NOMO-1 (cell line): Measurements from ENCODE around the gene ZBTB7B.

ENCODE experiments used
- DNase-seq, 2 experiments: peaks; one replicate each; lab custom pipeline; 2025; ENCODE audit not compliant: unreplicated experiment in 2 of 2; lab: John Stamatoyannopoulos, UW

The ZBTB7B gene

GRCh38 chr1:155034318-155035208, 32.0 kb downstream of the ZBTB7B start:
- DNase-seq, result no peak

GRCh38 chr1:155035936-155036335, 33.3 kb downstream of the ZBTB7B start:
- no peak for DNase-seq

- DNase-seq, result no peak
These were observed 34.4 kb downstream of the ZBTB7B start for GRCh38 chr1:155037043-155037442.

- no peak for DNase-seq
These were observed 35.3 kb downstream of the ZBTB7B start for GRCh38 chr1:155037851-155038441.

- DNase-seq, result no peak
These were observed 36.2 kb downstream of the ZBTB7B start for GRCh38 chr1:155038602-155039307.

GRCh38 chr1:155039308-155039669, 36.7 kb downstream of the ZBTB7B start:
- no peak for DNase-seq

- no peak for DNase-seq
These were observed 37.9 kb downstream of the ZBTB7B start for GRCh38 chr1:155040358-155041093.

- no peak for DNase-seq
These were observed 40.2 kb downstream of the ZBTB7B start for GRCh38 chr1:155042789-155043188.

GRCh38 chr1:155043301-155043702, 40.7 kb downstream of the ZBTB7B start:
- no peak for DNase-seq

GRCh38 chr1:155043793-155044192, 41.2 kb downstream of the ZBTB7B start:
- no peak for DNase-seq

- no peak for DNase-seq
These were observed 41.8 kb downstream of the ZBTB7B start for GRCh38 chr1:155044365-155044764.

- peak; percentile 72 to 75 for DNase-seq
These were observed 42.4 kb downstream of the ZBTB7B start for GRCh38 chr1:155044812-155045657.

- no peak for DNase-seq
These were observed 46.1 kb downstream of the ZBTB7B start for GRCh38 chr1:155048449-155049334.

- no peak for DNase-seq
These were observed 47.3 kb downstream of the ZBTB7B start for GRCh38 chr1:155049651-155050559.

- DNase-seq, result peak; percentile 69 to 93
These were observed 48.1 kb downstream of the ZBTB7B start, which contains the start of gene ADAM15 for GRCh38 chr1:155050560-155051341. TSS of gene ADAM15 (plus strand) at chr1:155051316. CDS start at chr1:155051387, 71 bp downstream.

GRCh38 chr1:155051342-155051776, 48.8 kb downstream of the ZBTB7B start:
- DNase-seq, result no peak

- peak in 1 of 2 experiments; percentile 23 for DNase-seq
These were observed 49.3 kb downstream of the ZBTB7B start for GRCh38 chr1:155051777-155052398.
